Activated effector memory CD4-positive, alpha-beta T cell treated with anti-CD3 and anti-CD28 coated beads, Interleukin-2, amount 50 U/mL, for 16 hours (primary cell): ENCODE results near the gene CALD1.

Experiments used
- DNase-seq: peaks from one replicate; pipeline ENCODE4 v3.0.0-alpha.2; 2020

Gene CALD1

DNA sequence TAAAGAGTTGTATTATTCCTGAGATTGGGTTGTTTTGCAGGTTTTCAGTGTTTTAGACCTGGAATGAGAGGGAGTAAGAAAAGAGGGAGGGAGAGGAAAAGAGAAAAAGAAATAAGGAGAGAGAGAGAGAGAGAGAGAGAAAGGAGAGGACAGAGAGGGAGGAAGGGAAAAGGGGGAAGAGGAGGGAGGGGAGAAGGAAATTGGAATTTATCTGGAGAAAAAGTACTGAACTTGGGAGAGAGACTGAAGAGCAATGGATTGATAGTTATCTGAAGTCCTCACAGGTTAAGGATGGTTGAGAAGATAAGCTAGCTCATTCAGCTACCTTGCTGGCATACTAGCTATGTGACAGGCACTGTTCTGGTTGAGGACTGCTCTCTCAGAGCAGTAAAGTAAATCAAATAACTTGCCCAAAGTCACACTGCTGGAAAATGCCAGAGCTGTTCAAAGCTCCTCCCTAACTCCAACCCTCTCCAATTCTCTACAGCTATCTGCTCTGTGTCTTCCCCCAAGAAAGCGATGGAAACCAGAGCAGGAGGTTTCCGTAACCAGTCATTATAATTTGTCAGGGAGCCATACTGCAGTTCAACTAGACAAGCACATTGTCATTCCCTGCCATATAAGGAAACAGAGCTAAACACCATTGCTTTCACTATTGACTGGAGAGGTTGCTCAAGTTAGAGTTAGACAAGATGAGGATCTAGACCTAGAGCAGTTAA is 10.7 kb downstream of the CALD1 start:
- no peak for DNase-seq

DNA sequence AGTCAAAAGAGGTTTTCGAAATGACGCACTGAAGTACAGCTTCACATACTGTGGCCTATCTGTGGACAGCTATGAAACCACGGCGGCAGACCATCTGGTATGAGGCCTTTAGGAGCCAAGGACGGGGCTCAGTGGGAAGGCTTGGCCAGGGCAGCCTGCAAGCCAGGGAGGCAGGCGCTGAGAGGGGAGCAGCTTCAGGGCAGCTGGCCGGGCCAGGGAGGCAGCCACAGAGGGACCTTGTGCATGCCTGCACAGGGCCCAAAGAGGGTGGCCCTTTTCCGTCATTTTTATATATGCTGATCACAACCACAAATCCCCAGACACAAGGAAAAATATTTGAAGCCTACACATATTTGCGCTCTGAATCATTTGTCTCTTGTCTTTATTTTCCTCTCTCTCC is 13.5 kb downstream of the CALD1 start:
- DNase-seq = no peak

- DNase-seq = no peak
Measured at GRCh38 chr7:134795231-134795630, 15.8 kb downstream of the CALD1 start.

GRCh38 chr7:134798155-134798554 is 18.7 kb downstream of the CALD1 start:
- no peak for DNase-seq

GRCh38 chr7:134799377-134799776 is 19.9 kb downstream of the CALD1 start:
- DNase-seq = no peak

- no peak for DNase-seq
Measured at GRCh38 chr7:134802762-134803161, 23.3 kb downstream of the CALD1 start.

- no peak for DNase-seq
Measured at GRCh38 chr7:134804351-134804750, 24.9 kb downstream of the CALD1 start.

- no peak for DNase-seq
Measured at GRCh38 chr7:134804854-134805253, 25.4 kb downstream of the CALD1 start.

DNA sequence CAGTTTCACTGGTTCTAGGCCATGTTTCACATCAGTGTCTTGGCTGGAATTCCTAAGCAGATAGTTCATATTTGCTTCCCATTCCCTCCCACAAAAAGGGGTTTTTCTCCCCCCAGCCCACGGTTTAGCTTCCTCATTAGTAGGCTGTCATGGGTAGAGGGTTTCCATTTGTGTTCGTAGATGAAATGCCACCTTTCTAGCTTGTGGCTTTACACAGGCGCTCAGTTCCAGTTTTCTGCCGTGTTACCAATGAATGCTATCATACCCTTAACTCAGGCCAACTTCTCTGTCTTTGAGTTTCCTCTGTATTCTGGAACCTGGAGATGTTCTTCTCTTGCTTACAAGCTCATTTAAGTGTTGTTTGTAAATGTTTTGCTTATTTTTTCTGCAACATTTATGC is 26.8 kb downstream of the CALD1 start:
- DNase-seq = no peak

GRCh38 chr7:134809616-134810015 is 30.2 kb downstream of the CALD1 start:
- DNase-seq = no peak

GRCh38 chr7:134811765-134812164 is 32.3 kb downstream of the CALD1 start:
- no peak for DNase-seq

- DNase-seq = no peak
Measured at GRCh38 chr7:134813663-134814396, 34.4 kb downstream of the CALD1 start.

DNA sequence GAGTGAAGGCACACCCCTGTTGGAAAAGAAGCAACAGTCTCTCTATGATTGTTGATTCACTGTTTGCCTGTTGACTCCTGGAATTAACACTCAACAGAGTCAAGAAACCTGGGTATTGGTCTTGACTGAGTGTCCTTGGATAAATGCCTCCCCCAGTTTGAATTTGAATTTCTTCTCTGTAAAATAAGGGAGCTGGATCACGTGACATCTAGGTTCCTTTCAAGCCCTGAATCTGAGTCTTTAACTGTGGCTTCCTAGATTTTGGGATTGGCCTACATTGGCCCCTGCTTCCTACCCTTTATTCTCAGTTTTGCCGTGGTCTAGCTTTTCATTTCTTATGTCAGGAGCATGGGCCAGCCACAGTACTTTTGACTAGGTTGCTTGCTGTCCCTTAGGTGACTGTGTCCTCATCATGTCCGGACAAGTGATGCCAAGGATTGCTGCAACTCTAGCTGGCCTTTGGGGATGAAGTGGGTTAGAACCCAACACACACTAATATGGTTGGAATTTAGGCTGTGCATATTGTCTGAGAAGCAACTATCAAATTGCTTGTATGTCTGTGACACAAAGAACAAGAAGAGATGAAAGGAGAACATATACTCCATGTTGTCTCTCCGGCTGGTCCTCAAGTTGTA is 35.4 kb downstream of the CALD1 start:
- DNase-seq = no peak

DNA sequence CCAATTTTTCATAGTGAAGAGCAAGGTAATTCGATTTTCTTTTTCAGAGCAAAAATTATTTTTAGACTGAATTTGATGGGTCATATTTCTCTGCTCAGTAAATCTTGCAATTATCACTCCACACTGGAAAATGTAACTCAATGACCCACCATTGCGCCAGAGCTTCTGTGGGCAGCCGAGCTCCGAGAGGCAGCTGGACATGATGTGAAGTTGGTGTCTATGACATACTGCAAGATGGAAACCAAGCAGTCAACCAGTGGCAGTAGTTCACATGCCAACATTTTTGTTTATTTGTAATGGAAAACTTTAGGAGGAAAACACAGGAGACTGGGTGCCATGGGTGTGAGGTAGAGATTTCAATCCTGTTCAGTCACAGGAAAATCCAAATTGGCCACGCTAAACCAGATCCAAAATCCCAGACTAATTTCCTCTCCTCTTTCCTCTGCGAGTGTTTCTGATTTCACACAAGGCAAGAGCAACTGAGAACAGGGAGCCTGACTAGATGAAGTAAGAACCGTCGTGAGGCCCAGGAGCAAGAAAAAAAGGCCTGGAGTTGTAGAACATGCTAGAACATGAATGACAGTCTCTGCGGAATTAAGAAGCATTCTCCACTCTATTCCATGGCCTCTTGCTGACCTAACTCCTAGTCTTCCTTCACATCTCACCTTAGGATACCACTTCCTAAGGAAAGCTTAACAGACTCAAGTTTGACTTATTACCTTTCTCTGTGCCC is 39.3 kb downstream of the CALD1 start:
- no peak for DNase-seq

DNA sequence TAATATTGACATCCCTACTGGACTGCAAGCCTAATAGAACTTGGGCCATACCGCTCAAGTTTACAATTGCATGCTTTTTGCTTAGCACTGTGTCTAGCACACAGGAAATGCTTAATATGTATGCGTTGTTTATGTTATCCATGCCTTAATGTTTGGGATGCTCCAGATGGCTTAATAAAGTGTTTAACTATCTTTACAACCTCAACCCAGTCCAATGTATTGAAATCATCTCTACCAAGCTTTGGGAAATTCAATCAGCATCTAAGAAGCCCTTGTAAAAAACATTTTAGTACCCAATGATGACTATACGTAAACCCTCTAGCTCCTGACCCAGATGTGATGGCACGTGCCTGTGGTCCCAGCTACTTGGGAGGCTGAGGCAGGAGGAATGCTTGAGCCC is 40.0 kb downstream of the CALD1 start:
- DNase-seq = no peak

DNA sequence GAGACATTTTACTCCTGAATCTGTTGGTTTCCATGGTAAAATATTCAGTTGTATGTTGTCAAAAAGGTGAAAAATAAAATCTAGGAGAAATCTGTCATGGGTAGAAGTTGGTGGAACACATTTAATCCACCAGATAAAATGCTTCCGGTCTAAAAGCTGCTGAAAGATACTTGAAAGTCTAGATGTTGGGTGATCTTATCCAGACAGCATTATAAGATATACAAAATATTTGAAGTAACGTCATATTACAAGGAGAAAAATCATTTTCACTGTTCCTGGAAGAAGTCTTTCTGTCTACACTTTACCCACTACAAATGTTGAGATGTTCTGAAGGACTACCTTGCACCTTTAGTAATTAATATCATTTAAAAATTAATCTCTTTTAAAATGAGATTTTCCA is 40.9 kb downstream of the CALD1 start:
- no peak for DNase-seq

DNA sequence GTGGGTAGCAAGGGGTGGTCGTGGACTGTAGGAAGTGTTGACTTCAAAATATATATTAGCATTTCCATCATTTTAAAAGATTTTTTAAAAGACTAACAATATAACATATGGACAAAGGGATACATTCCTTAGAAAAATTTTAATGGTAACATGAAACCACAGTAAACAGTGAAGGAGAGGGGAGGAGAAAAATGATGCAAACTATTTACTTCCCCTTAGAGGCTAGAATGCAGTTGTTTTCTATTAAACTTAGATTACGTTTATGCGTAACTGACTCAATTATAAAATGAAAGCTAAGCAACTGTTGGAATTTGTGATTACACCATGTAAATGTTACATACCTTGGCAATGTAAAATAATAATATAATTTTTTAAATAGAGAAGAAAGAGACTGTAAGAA is 41.3 kb downstream of the CALD1 start:
- no peak for DNase-seq

DNA sequence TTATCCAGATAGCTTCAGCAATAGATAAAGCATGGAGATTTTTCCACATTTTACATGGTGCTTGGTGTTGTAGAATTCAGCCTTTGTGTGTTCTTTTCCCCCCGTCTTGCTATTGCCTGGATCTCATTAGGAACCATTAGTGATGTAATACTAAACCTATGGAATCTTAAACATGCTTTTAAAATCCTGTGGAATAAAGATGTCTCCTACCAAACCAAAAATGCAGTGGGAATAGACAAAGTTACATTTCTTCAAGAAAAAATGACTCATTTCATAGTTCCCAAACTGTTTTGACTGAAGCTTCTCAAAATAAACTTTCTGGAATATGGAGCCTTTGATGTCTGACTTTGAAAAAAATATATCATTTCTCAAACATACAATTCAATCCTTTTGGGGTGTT is 44.0 kb downstream of the CALD1 start:
- no peak for DNase-seq

- no peak for DNase-seq
Measured at GRCh38 chr7:134825666-134826065, 46.2 kb downstream of the CALD1 start.

- no peak for DNase-seq
Measured at GRCh38 chr7:134826105-134826504, 46.7 kb downstream of the CALD1 start.

DNA sequence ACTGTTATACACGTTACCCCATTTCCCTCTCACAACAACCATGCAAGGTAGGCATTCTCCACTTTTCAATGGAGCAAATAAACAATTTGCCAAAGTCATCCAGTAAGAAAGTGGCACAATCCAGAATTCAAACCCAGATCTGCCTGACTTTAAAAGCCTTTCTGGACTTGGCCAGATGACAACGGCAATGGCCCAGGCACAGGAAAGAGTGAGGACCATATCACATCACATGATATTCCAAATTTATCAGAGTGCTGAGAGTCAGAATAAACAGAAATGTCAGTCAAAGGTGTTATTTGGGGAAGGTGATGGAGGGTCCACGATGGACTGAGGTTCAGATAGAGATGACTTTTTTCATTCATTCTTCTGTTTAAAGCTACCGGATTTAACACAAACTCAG is 48.0 kb downstream of the CALD1 start:
- DNase-seq = no peak

DNA sequence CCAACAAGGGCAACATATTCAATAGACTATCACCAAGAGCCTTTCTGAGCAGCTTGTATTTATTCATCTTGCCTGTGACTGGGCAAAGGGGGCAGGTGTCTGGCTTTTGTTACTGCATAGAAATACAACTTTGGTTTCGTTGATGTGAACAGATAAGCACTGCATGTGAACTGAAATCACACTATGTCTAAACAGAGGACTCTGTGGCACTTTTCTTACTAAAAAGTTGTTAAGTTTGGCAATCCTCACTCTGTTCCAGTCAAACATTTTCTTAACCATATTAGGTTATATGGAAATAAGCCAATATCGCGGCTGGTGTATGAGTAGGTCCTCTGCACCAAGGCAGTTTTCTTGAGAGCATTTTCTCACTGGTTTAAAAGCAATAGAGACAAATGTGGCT is 48.5 kb downstream of the CALD1 start:
- no peak for DNase-seq

GRCh38 chr7:134828361-134828760 is 48.9 kb downstream of the CALD1 start:
- no peak for DNase-seq
